MM.1S (cell line): ENCODE data around the gene GTF2IRD1.

ENCODE experiments used
- CTCF ChIP-seq: fragments of 300-600 bp; sonication (generic); IDR thresholded peaks from 2 replicates; pipeline ENCODE4 v1.5.1; 2016; ENCODE audit warnings: antibody characterized with exemption, low read length, mixed read lengths
- EZH2 ChIP-seq: fragments of 300-600 bp; sonication (generic); optimal IDR thresholded peaks from 2 replicates; pipeline ENCODE3; 2017; ENCODE audit warnings: low read depth, mild to moderate bottlenecking, antibody characterized with exemption, low read length, mixed read lengths
- EZH2phosphoT487 ChIP-seq: fragments of 300-600 bp; sonication (generic); IDR thresholded peaks from 2 replicates; pipeline ENCODE4 v1.6.1; 2018; ENCODE audit warnings: antibody characterized with exemption, low read length

- no peak for TF ChIP-seq CTCF
- TF ChIP-seq EZH2, result no peak
- TF ChIP-seq EZH2phosphoT487, result no peak
Measured at GRCh38 chr7:74507538-74508319, 54.0 kb downstream of the GTF2IRD1 start.
